C4-2B (cell line): ENCODE results near the gene NSRP1.

Experiments used
- ZFX ChIP-seq: fragments of 450-650 bp; IDR thresholded peaks from 2 replicates; pipeline ENCODE4 v1.6.1; 2017
- TF ChIP-seq, protein P1 (sequence below): fragments of 450-650 bp; conservative IDR thresholded peaks from 2 replicates; pipeline ENCODE4 v1.5.1; 2017; ENCODE audit warnings: mild to moderate bottlenecking

DNA sequence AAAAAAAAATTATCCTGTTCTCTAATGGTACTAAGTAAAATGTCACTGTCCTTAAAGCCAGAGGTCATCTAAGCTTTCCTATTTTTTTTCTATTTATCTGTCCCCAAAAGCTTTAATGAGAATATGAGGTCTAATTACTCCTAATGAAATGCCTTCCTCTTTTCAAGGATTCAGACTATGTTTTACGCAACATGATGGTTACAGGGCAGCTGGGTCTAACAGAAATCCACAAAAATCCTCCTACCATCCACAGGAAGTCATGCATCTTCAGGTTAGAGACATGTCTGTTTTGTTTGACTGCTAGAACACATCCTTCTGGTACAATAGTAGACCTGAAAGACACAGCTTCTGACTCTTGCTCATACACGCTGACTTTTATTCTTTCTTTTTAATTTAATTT, 29.7 kb upstream of the NSRP1 start:
- TF ChIP-seq, protein P1, sequence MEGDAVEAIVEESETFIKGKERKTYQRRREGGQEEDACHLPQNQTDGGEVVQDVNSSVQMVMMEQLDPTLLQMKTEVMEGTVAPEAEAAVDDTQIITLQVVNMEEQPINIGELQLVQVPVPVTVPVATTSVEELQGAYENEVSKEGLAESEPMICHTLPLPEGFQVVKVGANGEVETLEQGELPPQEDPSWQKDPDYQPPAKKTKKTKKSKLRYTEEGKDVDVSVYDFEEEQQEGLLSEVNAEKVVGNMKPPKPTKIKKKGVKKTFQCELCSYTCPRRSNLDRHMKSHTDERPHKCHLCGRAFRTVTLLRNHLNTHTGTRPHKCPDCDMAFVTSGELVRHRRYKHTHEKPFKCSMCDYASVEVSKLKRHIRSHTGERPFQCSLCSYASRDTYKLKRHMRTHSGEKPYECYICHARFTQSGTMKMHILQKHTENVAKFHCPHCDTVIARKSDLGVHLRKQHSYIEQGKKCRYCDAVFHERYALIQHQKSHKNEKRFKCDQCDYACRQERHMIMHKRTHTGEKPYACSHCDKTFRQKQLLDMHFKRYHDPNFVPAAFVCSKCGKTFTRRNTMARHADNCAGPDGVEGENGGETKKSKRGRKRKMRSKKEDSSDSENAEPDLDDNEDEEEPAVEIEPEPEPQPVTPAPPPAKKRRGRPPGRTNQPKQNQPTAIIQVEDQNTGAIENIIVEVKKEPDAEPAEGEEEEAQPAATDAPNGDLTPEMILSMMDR: no peak
- no peak for TF ChIP-seq ZFX
